Spleen (tissue), 7 donors: ENCODE results near the gene RIPOR3.

Experiments
- CTCF ChIP-seq, 11 experiments: fragments of 200-600 bp in 7 of 11; fragments of 450-650 bp in 4 of 11; sonication (generic) in 4 of 11; IDR thresholded peaks in 8 of 11; conservative IDR thresholded peaks in 3 of 11; 1 replicate in 7 of 11; 2 replicates in 4 of 11; pipeline versions ENCODE4 v1.4.0 to v1.8.0; 2016 to 2021; ENCODE audit warnings: antibody characterized with exemption in 11 of 11, inconsistent platforms in 4 of 11, mild to moderate bottlenecking in 1 of 11
- POLR2A ChIP-seq, 3 donors: fragments of 450-650 bp; IDR thresholded peaks; one replicate each; pipeline ENCODE4 v1.5.1; 2017; ENCODE audit warnings: antibody characterized with exemption in 3 of 3, mild to moderate bottlenecking in 1 of 3
- donor health status: DM: no; HTN: no; CAD: no; lungs with moderate emphysema.
- donor health status: DM: no; HTN: no; CAD: no.
- donor health status: DM: no; HTN: no; CAD: no.

GRCh38 chr20:50720582-50720981 lies 29.2 kb upstream of the RIPOR3 start:
- no peak for TF ChIP-seq POLR2A (IDR thresholded peaks at IDR 0.05)
- no peak for TF ChIP-seq CTCF (IDR thresholded peaks at IDR 0.05 in 8 of 11, conservative IDR thresholded peaks at IDR 0.05 in 3 of 11)
